Hematopoietic multipotent progenitor cell treated with erythropoietin and hydrocortisone succinate and interleukin-3 and kit ligand, for 8 days (in vitro differentiated cells): ENCODE results near the gene ETFBKMT.

Experiments
- DNase-seq: peaks from one replicate; pipeline ENCODE4 v3.0.0-alpha.2; 2015

The ETFBKMT gene, protein sequence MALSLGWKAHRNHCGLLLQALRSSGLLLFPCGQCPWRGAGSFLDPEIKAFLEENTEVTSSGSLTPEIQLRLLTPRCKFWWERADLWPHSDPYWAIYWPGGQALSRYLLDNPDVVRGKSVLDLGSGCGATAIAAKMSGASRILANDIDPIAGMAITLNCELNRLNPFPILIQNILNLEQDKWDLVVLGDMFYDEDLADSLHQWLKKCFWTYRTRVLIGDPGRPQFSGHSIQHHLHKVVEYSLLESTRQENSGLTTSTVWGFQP

DNA sequence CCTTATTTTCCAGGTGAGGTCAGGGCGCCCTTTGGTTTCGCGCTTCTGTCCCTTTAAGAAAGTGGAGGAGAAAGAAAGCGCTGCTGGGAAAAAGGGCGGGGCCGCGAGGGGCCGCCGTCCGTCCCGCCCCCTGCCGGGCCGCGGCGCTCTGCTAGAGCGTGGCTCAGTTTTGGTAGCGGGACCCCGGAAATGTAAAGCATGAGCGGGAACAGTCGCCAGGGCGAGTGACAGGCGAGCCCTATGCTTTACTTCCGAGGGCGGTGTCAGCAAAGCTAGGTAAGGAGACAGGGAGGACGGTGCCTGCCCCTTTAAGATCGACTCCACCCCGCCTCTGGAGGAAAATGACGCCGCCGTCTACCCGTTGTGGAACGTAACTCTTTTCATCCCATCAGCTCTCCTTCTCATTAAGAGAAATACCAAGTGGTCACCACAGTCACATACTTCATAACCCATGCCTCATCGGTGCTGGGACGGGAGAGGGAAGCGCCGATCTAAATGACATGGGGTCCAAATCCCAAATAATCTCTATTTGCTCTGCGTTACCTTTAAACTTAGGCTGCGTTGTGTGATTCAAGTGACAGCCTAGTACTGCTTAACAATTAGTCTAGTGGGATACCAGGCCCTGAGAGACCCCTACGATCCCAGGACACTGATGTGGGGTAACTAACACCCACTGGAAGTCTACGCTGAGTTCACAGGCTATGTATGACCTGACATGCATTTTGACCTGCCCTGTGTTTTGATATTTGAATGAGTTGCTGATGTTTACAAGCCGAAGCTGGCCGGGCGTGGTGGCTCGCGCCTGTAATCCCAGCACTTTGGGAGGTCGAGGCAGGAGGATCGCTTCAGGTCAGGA lies at the start of gene ETFBKMT:
ETFBKMT (plus strand) TSS at position 602 of the 856 bp plus-strand sequence. CDS start 2,266 bp downstream, outside the sequence.
- DNase-seq, result peak; percentile 97

DNA sequence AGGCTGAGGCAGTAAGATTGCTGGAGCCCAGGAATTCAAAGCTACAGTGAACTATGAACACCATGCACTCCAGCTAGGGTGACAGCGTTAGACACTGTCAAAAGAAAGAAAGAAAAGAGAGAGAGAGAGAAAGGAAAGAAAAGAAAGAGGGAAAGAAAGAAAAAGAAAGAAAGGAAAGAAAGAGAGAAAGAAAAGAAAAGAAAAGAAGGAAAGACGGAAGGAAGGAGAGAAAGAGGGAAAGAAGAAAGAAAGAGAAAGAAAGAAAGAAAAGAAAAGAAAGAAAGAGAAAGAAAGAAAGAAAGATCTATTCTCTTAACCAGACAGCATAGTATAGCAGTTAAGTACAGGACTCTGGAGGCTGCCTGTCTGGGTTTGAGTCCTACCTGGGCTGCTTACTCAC lies 46.7 kb upstream of the ETFBKMT start:
- DNase-seq, result no peak

DNA sequence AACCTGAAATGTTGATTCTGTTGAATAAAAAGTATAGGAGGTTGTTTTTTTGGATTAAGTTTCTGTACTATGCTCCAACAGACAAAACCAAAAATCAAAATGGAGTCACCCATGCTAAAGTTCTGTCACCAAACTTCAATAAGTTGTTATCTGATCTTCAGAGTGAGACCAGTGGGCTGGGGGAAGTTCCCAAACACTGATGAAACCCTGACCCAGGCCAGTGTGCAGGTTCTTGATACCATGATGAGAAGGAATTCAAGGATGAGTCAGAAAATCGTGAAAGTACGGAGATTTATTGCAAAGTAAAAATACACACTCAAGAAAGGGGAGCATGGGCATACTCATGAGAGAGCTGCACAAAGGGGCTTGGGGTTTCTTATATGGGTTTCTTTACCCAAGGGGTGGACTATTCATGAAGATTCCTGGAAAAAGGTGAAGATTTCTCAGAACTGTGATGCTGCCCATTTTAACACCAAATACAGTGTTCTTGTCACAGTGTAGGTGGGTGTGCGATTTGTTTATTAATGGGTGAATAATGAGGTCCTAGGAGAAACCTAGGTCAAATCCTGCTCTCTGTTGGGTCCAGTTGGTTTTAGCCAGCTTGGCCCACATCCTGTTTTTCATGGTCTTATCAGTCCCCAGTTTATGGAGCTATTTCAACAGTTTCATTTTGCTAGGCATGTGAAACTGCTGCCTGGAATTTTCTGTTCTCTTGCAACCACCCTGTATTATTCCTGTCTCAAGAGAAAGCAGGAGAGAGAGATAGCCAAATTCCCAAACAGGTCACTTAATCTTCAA lies 41.1 kb upstream of the ETFBKMT start:
- peak; percentile 3 for DNase-seq

DNA sequence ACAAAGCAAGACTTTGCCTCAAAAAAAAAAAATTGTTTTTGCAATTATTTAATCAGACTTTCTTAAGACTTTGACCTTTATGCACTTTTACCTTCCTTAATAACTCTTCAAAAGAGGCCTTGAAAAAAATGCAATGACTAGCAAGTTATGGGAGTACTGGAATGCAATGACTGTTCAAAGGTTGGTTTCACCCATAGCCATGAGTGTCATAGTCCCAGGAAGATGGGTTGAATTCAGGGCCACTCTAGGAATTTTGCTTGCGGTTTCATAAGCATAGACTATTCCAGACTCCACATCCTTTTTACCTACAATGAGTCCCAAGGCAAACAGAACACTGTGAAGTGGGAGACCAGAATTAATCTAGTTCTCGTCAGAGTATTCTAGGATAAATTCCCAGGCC lies 39.2 kb upstream of the ETFBKMT start:
- DNase-seq, result no peak

DNA sequence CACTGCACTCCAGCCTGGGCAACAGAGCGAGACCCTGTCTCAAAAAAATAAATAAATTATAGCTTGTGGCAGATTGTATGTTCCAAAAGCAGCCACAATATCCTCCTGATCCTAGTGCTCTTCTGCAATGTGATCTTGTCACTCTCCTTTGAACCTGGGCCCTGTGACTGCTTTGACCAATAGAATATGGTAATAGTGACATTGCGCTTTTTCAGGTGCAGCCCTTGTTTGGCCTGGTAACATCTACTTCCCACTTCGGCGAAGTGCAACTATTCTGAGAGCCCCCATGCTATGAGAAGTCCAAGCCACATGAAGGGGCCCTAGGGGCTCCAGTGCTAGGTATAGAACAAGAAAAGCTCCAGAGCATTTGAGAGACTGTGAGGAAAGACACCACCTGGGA lies 37.5 kb upstream of the ETFBKMT start:
- no peak for DNase-seq

DNA sequence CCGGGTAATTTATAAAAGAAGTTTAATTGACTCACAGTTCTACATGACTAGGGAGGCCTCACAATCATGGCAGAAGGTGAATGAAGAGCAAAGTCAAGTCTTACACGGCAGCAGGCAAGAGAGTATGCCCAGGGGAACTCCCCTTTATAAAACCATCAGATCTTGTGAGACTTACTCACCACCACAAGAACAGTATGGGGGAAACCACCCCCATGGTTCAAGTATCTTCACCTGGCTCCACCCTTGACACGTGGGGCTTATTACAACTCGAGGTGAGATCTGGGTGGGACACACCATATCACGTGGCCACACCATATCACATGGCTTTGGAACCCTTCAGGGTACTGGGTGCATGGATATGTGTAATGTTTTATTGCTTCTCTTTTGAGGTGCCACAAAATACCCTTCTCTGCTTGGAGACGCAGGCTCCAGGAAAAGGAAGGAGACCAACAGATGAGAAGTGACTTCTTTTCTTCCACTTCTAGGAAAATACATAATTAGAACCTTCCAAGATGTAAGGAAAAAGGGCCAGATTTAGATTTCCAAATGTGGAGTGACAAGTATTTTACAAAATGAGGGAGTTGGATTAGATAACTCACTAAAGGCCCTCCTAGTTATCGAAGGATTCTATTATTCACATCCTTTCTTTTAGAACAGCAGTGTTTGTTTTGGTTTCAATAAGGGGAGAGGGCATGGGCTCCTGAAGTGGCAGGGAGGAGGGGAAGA lies 33.1 kb upstream of the ETFBKMT start:
- no peak for DNase-seq

DNA sequence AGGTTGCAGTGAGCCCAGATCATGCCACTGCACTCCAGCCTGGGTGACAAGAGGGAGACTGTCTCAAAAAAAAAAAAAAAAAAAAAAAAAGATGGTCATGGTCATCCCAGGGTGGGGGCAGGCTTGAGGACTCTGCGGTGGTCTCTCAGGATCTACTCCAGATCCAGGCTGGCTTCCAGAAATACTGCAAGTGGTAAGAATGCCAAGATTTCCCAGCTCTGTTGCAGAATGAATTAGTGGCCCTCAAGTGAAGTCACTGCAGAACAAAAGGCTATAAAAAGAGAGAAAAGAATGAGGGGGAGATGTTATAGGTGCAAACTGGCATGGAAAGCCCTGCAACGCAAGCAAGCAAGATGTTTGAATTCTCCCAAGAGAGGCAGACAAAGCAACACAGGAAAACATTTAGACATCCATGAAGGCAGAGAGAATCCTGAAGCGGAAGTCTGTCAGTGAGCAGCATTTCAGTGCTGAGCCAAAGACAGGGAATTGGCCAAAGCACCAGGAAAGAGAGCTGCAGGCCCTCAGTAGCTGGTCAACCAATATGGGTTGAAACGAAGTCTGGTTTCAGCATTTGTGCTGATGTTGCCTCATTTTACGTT lies 31.9 kb upstream of the ETFBKMT start:
- DNase-seq, result no peak

DNA sequence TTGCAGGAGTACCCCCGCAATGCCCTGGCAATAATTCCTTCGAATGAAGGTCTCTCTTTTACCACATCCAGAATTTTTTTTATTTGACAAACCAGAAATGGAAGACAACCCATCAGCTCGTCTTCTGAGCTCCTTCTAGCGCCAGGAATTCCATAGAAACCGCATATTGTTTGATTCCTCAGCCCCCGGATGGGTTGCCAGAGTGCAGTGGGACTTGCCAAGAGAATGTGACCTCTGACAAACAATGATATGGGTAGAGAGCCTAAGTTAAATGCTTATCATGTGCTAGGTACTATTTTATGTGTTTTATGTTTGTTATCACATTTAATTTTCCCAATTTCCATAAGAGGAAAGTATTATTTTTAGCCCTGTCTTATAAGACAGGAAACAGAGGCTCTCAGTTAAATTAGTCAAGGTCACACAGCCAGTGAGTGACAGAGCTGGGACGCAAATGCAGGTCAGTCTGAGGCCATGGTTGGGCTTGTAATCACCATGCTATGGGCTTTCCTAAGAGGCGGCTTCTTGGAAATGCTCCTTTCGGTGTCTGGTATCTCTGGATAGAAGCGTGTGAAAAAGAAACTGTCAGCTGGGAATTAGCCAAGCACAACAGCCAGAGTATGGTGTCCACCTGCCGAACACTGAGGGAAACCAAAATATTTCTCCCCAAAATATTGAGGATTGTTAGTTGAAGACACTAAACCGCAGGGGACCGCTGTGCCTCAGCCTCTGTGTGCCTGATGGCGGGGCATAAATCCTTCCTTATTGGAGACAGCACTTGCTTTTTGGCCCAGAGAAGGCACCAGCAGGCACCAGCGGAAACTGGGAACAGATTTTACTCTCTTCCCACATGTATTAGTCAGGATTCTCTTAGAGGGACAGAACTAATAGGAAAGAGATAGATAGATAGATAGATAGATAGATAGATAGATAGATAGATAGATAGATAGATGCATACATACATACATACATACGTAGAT lies 29.4 kb upstream of the ETFBKMT start:
- DNase-seq, result no peak

DNA sequence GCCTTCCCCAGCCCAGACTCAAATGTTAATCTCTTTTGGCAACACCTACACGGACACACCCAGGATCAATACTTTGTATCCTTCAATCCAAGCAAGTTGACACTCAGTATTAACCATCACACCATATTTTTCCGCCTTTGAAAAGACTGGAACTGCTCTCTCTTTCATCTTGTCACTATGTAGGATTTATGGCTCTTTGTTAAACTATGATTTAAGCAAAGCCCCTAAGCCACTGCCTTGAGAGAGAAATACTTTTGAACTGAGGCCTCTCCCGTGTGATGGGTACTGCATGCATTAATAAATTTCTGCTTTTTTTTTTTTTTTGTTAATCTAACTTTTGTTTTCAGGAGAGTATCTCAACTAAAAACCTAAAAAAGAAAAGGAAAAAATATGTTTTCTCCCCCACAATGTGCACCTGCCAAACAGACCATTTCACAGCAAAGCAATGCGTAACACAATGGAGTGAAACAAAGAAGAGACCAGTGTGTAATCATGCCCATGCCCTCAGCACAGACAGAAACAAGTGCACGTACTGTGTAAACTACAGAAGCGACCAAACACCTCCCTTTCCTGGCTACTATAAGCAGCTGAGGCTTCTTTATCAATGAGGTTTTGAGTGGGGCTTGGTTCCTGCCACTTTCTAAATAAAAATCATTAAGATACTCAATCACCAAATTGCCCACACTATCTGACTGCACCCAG lies 28.3 kb upstream of the ETFBKMT start:
- DNase-seq, result no peak

DNA sequence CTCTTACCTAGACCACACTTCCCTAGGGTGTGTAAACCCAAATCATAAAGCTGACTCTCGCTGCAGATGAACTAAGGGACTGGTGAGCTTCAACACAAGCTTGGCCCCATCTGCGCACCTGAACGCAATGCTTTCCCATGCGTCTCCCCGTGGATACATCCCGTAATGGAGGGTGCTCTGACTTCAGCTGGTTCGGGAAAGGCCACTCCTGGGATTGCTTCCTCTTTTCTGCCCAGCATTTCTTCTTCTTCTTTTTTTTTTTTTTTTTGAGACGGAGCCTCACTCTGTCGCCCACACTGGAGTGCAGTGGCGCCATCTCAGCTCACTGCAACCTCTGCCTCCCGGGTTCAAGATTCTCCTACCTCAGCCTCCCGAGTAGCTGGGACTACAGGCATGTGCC lies 27.7 kb upstream of the ETFBKMT start:
- no peak for DNase-seq

DNA sequence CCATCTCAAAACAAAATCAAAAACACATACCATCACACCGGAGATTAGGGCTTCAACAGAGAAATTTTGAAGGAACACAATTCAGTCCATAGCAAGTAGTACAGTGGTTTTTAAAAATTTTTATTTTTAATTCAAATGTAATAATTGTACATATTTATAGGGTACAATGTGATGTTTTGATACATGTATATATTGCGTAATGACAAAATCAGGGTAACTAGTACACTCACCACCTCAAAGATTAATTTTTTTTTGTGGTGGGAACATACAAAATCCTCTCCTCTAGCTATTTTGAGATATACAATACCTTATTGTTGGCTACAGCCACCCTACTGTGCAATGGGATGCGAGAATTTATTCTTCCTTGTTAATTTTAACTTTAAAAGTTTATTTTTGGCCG lies 26.0 kb upstream of the ETFBKMT start:
- DNase-seq, result no peak

DNA sequence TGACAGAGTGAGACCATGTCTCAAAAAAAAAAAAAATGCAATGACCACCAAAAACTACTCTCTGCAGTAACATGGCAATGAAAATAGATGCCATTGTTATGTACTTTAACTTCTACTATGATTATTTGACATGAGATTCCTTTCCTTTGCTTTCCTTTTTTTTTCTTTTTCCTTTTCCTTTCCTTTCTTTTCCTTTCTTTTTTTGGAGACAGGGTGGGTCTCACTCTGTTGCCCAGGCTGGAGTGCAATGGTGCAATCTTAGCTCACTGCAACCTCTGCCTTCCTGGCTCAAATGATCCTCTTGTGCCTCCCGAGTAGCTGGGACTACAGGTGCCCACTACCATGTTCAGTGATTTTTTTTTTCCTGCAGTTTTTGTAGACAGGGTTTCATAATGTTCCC lies 24.9 kb upstream of the ETFBKMT start:
- DNase-seq, result no peak

DNA sequence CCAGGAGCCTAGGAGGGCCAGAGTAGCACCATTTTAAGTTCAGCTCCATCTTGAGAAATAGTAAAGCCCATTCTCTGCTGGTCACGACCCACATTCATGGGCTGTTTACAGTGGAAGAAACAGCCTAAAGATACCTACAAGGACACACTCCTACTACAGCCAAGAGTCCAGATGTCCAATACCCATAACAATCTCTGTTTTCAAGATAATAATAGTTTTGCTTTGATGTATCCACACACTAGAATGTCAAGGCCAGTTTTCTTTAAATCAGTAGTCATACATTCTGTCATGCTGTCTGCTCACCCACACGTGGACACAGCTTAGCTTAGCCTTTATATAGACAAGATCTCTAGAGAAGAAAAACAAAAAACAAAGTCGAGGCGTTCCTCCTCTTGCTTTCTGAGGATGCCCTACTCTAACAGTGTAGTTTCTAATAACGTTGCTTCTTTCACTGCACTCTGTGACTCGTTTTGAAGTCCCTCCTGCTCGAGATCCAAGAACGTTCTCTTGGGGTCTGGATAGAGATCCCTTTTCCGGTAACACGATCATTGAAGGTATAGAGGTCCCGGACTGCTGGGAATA lies 17.9 kb upstream of the ETFBKMT start:
- no peak for DNase-seq

DNA sequence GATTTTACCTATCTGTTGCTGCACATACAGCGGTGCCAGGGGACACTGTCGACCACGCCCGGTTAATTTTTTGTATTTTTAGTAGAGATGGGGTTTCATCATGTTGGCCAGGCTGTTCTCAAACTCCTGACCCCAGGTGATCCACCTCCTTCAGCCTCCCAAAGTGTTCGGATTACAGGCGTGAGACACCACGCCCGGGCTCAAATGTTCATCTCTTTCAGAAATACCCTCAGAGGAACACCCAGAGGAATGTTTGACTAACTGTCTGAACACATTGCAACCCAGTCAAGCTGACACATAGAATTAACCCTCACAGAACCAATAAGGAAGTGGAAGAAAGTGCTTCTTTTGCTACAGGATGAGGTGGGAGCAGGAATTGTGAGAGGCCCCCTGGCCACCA lies 15.0 kb upstream of the ETFBKMT start:
- no peak for DNase-seq

DNA sequence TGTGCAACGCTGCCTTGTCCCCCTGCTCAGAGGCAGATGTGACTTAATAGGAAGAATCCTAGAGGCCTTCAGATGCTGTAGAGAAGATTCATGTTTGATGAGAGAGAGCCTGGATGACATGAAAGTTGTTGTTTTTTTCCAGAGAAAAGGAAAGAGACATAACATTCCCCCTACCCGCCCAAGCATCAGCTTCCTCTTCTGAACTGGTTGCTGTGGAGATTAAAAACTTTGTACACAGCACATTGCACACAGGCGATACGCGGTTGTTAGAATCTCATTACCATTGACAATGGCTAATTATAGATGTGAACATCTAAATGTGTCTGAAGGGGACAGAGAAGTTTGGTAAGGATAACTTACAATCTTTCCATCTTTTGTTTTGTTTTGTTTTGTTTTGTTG lies 13.6 kb upstream of the ETFBKMT start:
- no peak for DNase-seq

DNA sequence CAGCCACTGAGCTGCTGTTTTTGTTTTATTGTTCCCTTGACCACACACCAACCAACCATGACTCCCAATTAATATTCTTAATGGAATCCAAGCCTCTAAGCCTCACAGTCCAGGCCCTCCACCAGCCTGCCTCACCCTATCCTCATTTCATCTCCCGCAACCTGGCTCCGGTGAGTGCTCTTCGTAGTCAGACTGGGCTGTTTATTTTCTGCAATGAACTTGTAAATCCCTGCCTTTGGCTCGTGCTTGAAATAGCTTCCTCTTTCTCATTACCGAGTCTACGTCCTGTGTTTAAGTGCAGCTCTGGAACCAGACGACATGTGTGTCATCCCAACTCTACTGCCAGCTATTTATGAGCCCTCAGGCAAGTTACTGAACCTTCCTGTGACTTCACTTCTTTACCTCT lies 12.4 kb upstream of the ETFBKMT start:
- no peak for DNase-seq

DNA sequence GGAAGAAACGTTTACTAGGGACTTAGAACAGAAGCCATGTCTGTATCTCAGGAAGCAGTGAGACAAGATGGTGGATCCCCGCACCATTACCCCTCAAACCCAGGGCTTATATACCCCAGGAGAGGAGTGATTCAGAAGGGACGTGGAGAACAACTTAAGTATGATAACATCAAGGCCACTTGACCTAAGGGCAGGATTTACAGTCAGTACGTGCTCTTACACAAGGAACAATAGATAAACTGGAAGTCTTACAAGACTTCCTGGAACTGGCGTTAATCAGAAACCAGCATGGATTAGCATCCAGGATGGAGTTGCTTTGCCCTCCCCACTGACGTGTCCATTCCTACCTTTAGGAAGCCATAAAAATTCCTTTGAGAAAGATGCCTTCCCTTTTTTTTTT lies 8.6 kb upstream of the ETFBKMT start:
- no peak for DNase-seq

DNA sequence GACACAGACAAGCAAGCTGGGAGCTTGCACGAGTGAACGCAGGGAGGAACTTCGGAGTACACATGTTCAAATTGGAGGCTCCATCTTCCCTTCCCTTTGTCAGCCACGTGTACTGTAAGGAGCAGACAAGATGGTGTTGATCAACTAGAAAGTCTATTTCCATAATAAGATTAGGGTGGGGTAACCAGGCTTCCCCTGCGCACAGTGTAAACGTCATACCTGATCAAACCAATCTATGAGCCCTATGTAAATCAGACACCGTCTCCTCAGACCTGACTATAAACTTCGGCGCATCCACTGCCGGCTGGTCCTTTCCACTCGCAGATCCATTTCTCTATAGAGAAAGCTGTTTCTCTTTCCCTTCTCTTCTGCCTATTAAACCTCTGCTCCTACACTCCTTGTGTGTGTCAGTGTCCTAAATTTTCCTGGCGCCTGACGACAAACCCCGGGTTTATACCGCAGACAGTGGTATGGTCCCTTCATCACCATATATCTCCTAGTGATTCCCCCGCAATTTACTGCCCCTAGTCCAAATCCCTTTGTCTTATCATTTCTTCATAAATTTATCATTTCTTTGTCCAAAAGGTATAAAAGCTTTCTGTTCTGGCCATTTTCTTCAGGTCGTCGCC lies 7.5 kb upstream of the ETFBKMT start:
- DNase-seq, result peak; percentile 53

DNA sequence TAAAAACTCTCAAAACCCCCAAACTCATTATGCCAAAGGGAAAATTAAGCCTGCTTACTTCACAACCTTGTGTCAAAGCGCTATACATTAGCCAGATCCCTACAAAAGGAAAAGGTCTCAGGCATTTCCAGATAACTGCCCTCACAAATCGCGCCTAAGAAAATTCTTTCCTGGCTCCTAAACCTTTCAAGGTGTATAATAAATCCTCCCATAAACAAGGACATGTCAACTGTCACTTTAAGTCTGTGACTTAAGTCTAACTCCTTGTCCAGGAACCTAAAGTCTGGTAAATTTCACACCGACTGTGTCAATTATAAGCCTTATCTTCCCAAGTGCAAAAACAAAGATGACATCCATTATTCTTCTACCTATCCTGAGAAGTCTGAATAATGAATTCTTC lies 4.3 kb upstream of the ETFBKMT start:
- no peak for DNase-seq

DNA sequence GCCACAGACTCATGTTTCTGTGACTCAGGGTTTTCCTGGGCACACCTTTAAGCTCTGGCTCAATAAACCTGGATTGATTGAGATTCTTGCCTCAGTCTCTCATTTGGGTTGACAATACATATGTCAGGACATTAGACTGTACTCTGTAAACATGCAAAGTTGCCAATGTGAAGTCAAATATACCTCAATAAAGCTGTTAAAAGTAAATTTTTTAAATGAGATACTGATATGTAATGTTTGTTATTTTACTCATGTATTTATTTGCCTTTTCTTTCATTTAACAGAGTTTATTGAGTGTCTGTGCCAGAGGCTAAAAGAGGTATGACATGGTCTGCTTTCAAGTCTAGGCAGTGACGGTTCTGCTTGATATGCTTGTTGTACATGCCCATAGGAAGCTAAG lies 3.7 kb upstream of the ETFBKMT start:
- DNase-seq, result no peak
